Measurements from ENCODE around the gene GSG1L.

GSG1L gene

GRCh38 chr16:27764869-27765675, 298.4 kb downstream of the GSG1L start:
- no peaks in the 10 kb centered on the region for H3K9me3 Mint-ChIP-seq
- DNase-seq (ENCODE audit: low spot score in 2 of 2) (no peak), ATAC-seq (ENCODE audit: low read depth) (no peak)
- no peak overlapping the region for H3K27ac Mint-ChIP-seq
- H3K4me3 Mint-ChIP-seq: no peak overlapping the region
- no peaks in the 10 kb centered on the region for H3K27me3 Mint-ChIP-seq
- no peaks in the 10 kb centered on the region for H3K4me1 Mint-ChIP-seq
- peaks cover 45% of the 10 kb centered on the region for H3K36me3 Mint-ChIP-seq

DNA sequence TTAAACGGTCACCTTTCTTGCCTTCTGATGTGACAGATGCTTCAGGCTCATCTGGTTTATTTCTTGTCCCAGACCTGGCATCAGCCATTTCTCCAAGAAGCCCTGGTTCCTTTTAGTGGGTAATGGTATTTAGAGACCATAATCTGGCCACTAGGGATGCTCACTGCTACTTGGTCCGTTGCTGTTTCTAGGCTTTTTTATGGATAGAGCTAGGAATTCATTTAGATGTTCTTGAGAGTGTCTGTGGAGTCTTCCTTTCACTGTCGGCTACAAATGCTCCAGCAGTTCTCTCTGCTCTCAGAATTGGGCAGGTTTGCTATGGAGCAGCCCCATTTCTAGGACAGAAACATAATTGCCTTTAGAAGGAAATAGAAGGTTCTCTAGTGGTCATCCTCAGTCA, 299.1 kb downstream of the GSG1L start:
- Mint-ChIP-seq H3K9me3 (no peaks in the 10 kb centered on the region), H3K27ac (no peak overlapping the region), H3K4me3 (no peak overlapping the region), H3K36me3 (peaks cover 43% of the 10 kb centered on the region), H3K27me3 (no peaks in the 10 kb centered on the region), H3K4me1 (no peaks in the 10 kb centered on the region)
- DNase-seq (ENCODE audit: low spot score in 2 of 2) (no peak), ATAC-seq (ENCODE audit: low read depth) (no peak)

GRCh38 chr16:27762441-27762840, 301.1 kb downstream of the GSG1L start:
- DNase-seq (ENCODE audit: low spot score in 2 of 2) (no peak), ATAC-seq (ENCODE audit: low read depth) (no peak)
- H3K9me3 Mint-ChIP-seq: no peaks in the 10 kb centered on the region
- H3K27ac Mint-ChIP-seq: no peak overlapping the region
- no peak overlapping the region for H3K4me3 Mint-ChIP-seq
- no peaks in the 10 kb centered on the region for H3K27me3 Mint-ChIP-seq
- peaks cover 51% of the 10 kb centered on the region for H3K36me3 Mint-ChIP-seq
- no peaks in the 10 kb centered on the region for H3K4me1 Mint-ChIP-seq

- peaks cover 52% of the 10 kb centered on the region for H3K36me3 Mint-ChIP-seq
Observed at GRCh38 chr16:27761816-27762215, 301.7 kb downstream of the GSG1L start.

DNA sequence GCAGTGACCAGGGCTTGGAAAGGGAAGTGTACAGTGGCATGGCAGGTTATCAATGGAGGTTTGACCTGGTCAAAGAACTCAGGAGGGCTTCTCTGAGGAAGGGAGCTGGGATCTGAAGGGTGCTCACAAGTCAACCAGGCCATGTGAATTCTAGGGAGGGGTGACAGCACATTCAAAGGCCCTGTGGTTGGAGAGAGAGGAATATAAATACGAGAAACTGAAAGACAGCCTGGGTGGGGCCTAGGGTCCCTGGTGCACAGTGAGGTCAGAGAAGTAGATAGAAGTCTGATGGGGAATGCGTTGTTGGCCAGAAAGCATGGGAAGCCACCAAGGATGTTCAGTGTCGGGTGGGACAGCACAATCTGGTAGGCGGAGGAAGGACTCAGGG, 302.7 kb downstream of the GSG1L start:
- Mint-ChIP-seq H3K27me3 (no peaks in the 10 kb centered on the region), H3K4me1 (no peaks in the 10 kb centered on the region), H3K27ac (no peak overlapping the region), H3K36me3 (peaks cover 56% of the 10 kb centered on the region), H3K4me3 (no peak overlapping the region), H3K9me3 (no peaks in the 10 kb centered on the region)
- ATAC-seq (ENCODE audit: low read depth) (no peak), DNase-seq (ENCODE audit: low spot score in 2 of 2) (no peak)

More at GRCh38 chr16:27761816-27762215, 301.7 kb downstream of the GSG1L start:
- no peak for DNase-seq (ENCODE audit: low spot score in 2 of 2)
- Mint-ChIP-seq H3K4me1 (no peaks in the 10 kb centered on the region), H3K27me3 (no peaks in the 10 kb centered on the region), H3K9me3 (no peaks in the 10 kb centered on the region), H3K27ac (no peak overlapping the region), H3K4me3 (no peak overlapping the region)
- no peak for ATAC-seq (ENCODE audit: low read depth)

DNA sequence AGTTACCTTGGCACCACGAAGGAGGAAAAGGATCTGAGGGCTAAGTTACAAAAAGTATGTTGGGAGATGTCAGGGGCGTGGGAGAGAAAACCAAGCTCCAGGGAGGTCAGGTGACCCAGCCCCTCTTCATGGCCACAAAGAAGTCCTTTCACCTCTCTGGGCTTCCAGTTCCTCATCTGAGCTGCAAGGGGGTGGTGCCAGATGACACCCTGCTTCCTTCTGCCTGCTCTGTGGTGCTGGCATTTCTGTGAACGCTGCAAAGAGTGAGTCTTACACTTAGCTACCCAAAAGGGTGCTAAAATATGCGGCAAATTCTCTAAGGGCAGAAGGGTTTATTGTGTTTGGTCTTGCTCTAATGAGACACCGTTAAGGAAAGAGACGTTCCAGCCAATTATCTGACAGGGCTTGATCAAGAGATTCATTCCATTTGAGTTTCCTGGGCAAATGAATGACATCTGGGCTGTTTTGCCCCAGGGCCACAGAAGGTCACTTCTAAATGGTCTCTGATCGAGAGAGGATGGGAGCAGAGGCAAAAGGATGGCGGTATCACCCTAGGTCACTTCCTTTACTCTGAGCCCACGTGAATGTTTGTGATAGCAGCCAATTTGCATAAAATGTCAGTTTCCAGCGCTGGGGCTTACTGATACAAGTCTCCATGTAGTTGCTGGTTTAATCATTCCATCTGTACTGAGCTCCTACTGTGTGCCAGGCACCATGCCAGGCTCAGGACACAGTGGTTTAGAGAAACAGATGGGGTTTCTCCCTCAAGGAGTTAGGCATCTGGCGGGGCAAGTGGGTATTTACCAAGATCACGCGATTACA, 303.3 kb downstream of the GSG1L start:
- H3K27ac Mint-ChIP-seq: no peak overlapping the region
- no peaks in the 10 kb centered on the region for H3K9me3 Mint-ChIP-seq
- no peaks in the 10 kb centered on the region for H3K4me1 Mint-ChIP-seq
- H3K36me3 Mint-ChIP-seq: peaks cover 52% of the 10 kb centered on the region
- DNase-seq (ENCODE audit: low spot score in 2 of 2) (no peak), ATAC-seq (ENCODE audit: low read depth) (no peak)
- H3K27me3 Mint-ChIP-seq: no peaks in the 10 kb centered on the region
- peak overlapping the region; percentile 12 for H3K4me3 Mint-ChIP-seq

DNA sequence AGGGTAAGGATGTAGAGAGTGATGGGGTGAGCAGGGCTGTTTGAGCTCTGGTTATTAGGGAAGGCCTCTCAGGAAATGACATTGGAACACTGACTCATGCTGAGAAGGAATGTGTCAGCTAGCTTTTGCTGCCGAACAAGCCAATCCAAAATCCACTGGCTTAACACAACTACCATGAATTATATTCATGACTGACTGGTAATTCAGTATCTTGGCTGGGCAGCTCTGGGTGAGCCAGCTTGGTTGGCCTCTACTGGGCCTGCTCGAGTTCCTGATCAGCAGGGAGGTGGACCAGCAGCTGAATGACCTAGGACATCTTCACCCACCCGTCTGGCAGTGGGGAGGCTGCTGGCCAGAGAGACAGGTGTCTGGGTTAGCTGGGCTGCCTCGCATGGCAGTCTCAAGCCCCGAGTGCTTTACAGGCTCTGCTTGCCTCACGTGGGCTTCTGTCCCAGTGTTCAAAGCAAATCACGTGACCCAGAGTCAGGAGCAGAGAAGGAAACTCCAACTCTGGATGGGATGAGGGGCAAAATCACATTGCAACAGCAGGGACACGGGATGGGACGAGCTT, 304.1 kb downstream of the GSG1L start:
- Mint-ChIP-seq H3K4me3 (no peak overlapping the region), H3K36me3 (peaks cover 52% of the 10 kb centered on the region), H3K4me1 (no peaks in the 10 kb centered on the region), H3K9me3 (no peaks in the 10 kb centered on the region), H3K27ac (no peak overlapping the region), H3K27me3 (no peaks in the 10 kb centered on the region)
- DNase-seq (ENCODE audit: low spot score in 2 of 2) (no peak), ATAC-seq (ENCODE audit: low read depth) (no peak)

GRCh38 chr16:27758544-27758943, 305.0 kb downstream of the GSG1L start:
- Mint-ChIP-seq H3K27me3 (no peaks in the 10 kb centered on the region), H3K9me3 (no peaks in the 10 kb centered on the region), H3K27ac (peak overlapping the region; percentile 7), H3K4me3 (no peak overlapping the region), H3K36me3 (peaks cover 48% of the 10 kb centered on the region), H3K4me1 (peaks cover 2% of the 10 kb centered on the region)
- DNase-seq (ENCODE audit: low spot score in 2 of 2) (no peak), ATAC-seq (ENCODE audit: low read depth) (no peak)

DNA sequence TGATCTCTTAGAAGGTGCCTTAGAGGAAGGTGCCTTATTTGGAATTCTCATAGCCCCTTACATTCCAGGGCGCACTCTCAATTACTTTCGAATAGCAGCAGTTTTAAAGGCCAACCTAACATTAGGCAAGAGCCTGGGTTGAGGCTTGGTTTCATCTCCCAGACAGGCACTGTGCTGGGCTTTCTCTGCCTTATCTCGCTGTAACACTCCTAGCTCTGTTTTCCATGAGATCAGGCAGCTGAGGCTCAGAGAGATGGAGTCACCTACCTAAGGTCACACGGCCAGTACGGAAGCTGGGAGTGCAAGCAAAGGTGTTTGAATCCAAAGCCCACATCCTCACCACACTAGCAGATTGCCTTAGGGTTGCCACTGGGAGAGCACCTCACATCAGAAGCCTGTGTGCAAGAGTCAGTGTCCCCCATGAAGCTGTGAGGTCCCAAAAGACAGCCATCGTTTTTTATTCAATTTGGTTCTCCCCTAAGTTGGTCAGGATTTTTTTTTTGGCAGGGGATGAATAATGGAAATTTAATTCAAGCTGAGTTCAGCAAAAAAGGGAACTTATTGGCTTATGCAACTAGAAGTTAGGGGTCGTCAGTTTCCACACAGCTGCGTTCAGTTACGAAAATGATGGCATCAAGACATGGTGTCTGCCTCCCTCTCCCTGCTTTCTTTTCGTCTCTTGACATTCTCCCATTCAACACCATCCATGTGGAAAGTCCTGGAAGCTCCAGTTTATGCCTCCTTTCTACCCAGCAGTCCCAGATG, 307.1 kb downstream of the GSG1L start:
- Mint-ChIP-seq H3K9me3 (no peaks in the 10 kb centered on the region), H3K36me3 (peaks cover 44% of the 10 kb centered on the region), H3K4me3 (no peak overlapping the region), H3K4me1 (peaks cover 3% of the 10 kb centered on the region), H3K27ac (no peak overlapping the region), H3K27me3 (no peaks in the 10 kb centered on the region)
- ATAC-seq (ENCODE audit: low read depth) (no peak), DNase-seq (ENCODE audit: low spot score in 2 of 2) (no peak)

DNA sequence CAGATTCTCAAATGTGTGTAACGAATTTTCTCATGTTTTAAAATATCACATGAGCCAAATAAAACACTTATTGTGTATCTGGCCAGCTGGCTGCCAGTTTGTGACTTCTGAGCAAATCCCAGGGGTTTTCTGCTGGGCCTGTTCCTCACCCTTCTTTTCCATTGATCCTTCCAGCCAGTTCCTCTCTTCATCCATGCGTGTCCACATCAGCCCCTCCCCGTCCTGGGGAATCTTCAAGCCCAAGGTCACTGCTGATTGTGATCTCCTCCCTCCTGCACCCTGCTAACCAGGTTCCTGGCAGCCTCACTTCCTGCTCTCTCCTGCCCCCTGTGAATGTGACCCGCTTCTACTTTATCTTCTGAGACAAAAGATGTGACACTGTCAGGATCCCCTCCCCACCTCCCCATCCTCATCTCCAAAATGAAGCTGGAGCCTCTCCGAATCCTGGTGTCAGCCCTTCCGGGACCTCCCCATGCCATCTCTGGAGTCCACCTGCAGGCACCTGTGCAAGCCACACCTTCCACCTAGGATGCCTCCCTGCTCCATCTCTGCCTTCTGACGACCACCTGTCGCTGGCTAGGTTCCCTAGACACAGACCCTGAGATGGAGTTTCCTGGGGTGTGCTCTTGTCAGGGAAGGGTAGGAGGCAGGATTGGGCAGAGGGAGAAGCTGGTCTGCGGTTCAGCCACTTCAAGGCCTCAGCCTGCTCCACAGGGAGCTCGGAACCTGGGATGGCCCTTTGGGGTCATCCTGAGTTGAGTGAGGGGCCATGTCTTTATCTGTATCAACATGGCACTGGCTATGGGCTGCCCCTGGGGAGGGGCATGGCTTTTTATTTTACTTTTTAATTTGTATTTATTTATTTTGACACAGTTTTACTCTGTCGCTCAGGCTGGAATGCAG, 308.5 kb downstream of the GSG1L start:
- Mint-ChIP-seq H3K27me3 (no peaks in the 10 kb centered on the region), H3K9me3 (no peaks in the 10 kb centered on the region), H3K27ac (no peak overlapping the region), H3K36me3 (peaks cover 39% of the 10 kb centered on the region), H3K4me1 (peaks cover 3% of the 10 kb centered on the region), H3K4me3 (no peak overlapping the region)
- DNase-seq (ENCODE audit: low spot score in 2 of 2) (no peak), ATAC-seq (ENCODE audit: low read depth) (no peak)

- H3K4me1 Mint-ChIP-seq: peaks cover 6% of the 10 kb centered on the region
- ATAC-seq (ENCODE audit: low read depth): no peak
- H3K36me3 Mint-ChIP-seq: peaks cover 37% of the 10 kb centered on the region
- no peak overlapping the region for H3K27ac Mint-ChIP-seq
- no peak for DNase-seq (ENCODE audit: low spot score in 2 of 2)
- H3K4me3 Mint-ChIP-seq: no peak overlapping the region
- no peaks in the 10 kb centered on the region for H3K27me3 Mint-ChIP-seq
- H3K9me3 Mint-ChIP-seq: no peaks in the 10 kb centered on the region
Observed at GRCh38 chr16:27753563-27753962, 310.0 kb downstream of the GSG1L start.

DNA sequence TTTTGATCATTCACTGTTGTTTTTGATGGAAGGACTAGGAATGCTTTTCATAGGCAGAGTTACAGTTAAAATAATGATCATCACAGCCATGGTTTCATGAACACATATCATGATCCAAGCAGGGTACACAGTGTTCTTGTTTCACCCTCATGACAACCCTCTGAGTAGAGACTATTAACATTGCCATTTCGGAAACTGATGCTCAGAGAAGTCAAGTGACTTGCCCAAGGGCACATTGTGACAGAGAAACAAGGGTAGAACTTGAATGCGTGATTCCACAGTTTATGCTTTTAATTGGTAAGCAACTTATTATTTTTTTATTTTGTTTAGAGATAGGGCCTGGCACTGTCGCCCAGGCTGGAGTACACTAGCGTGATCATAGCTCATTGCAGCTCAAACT, 311.3 kb downstream of the GSG1L start:
- Mint-ChIP-seq H3K27me3 (no peaks in the 10 kb centered on the region), H3K4me3 (no peak overlapping the region), H3K36me3 (peaks cover 29% of the 10 kb centered on the region), H3K27ac (no peak overlapping the region), H3K4me1 (peaks cover 6% of the 10 kb centered on the region), H3K9me3 (no peaks in the 10 kb centered on the region)
- DNase-seq (ENCODE audit: low spot score in 2 of 2): no peak
- no peak for ATAC-seq (ENCODE audit: low read depth)

- no peak overlapping the region for H3K4me3 Mint-ChIP-seq
- DNase-seq (ENCODE audit: low spot score in 2 of 2) (no peak), ATAC-seq (ENCODE audit: low read depth) (no peak)
- H3K27me3 Mint-ChIP-seq: no peaks in the 10 kb centered on the region
- H3K27ac Mint-ChIP-seq: no peak overlapping the region
- peaks cover 27% of the 10 kb centered on the region for H3K36me3 Mint-ChIP-seq
- H3K4me1 Mint-ChIP-seq: peaks cover 6% of the 10 kb centered on the region
- H3K9me3 Mint-ChIP-seq: no peaks in the 10 kb centered on the region
Observed at GRCh38 chr16:27751676-27752075, 311.8 kb downstream of the GSG1L start.

Data from memory B cell (primary cell).